Retina (tissue), 1 donor: ENCODE results near the gene MACROD2.
A peak's percentile ranks its signal among the peaks of the same experiment; 100 is the strongest.

ENCODE experiments used
- DNase-seq: peaks from one replicate; pipeline ENCODE4 v3.0.0-alpha.2; 2016

The MACROD2 gene

GRCh38 chr20:14929388-14929787 is 934.1 kb downstream of the MACROD2 start:
- no peak for DNase-seq

GRCh38 chr20:14932040-14932439 is 936.7 kb downstream of the MACROD2 start:
- DNase-seq = no peak

GRCh38 chr20:14935285-14935684 is 940.0 kb downstream of the MACROD2 start:
- no peak for DNase-seq

- DNase-seq = no peak
Observed at GRCh38 chr20:14937021-14937420, 941.7 kb downstream of the MACROD2 start.

GRCh38 chr20:14937846-14938245 is 942.5 kb downstream of the MACROD2 start:
- DNase-seq = no peak

- no peak for DNase-seq
Observed at GRCh38 chr20:14947536-14947935, 952.2 kb downstream of the MACROD2 start.

GRCh38 chr20:14947946-14948345 is 952.6 kb downstream of the MACROD2 start:
- DNase-seq = no peak

GRCh38 chr20:14948416-14948815 is 953.1 kb downstream of the MACROD2 start:
- no peak for DNase-seq

GRCh38 chr20:14950633-14951032 is 955.3 kb downstream of the MACROD2 start:
- DNase-seq = no peak

GRCh38 chr20:14951105-14951504 is 955.8 kb downstream of the MACROD2 start:
- no peak for DNase-seq

GRCh38 chr20:14951707-14952418 is 956.5 kb downstream of the MACROD2 start:
- DNase-seq = no peak

GRCh38 chr20:14953736-14954135 is 958.4 kb downstream of the MACROD2 start:
- DNase-seq = no peak

GRCh38 chr20:14955399-14955798 is 960.1 kb downstream of the MACROD2 start:
- peak; percentile 53 for DNase-seq

GRCh38 chr20:14956026-14956425 is 960.7 kb downstream of the MACROD2 start:
- peak; percentile 35 for DNase-seq

GRCh38 chr20:14956538-14956937 is 961.2 kb downstream of the MACROD2 start:
- peak; percentile 19 for DNase-seq

GRCh38 chr20:14957402-14957801 is 962.1 kb downstream of the MACROD2 start:
- no peak for DNase-seq

GRCh38 chr20:14958626-14959025 is 963.3 kb downstream of the MACROD2 start:
- DNase-seq = no peak

GRCh38 chr20:14959506-14960475 is 964.5 kb downstream of the MACROD2 start:
- DNase-seq = no peak

- no peak for DNase-seq
Observed at GRCh38 chr20:14960831-14961230, 965.5 kb downstream of the MACROD2 start.

- DNase-seq = no peak
Observed at GRCh38 chr20:14963262-14963663, 967.9 kb downstream of the MACROD2 start.

- no peak for DNase-seq
Observed at GRCh38 chr20:14966203-14966602, 970.9 kb downstream of the MACROD2 start.

- no peak for DNase-seq
Observed at GRCh38 chr20:14966808-14967207, 971.5 kb downstream of the MACROD2 start.

- DNase-seq = no peak
Observed at GRCh38 chr20:14972256-14972655, 976.9 kb downstream of the MACROD2 start.

GRCh38 chr20:14972690-14973089 is 977.4 kb downstream of the MACROD2 start:
- DNase-seq = no peak
